ENCODE measurements around the gene LY6G6C.

Gene LY6G6C

DNA sequence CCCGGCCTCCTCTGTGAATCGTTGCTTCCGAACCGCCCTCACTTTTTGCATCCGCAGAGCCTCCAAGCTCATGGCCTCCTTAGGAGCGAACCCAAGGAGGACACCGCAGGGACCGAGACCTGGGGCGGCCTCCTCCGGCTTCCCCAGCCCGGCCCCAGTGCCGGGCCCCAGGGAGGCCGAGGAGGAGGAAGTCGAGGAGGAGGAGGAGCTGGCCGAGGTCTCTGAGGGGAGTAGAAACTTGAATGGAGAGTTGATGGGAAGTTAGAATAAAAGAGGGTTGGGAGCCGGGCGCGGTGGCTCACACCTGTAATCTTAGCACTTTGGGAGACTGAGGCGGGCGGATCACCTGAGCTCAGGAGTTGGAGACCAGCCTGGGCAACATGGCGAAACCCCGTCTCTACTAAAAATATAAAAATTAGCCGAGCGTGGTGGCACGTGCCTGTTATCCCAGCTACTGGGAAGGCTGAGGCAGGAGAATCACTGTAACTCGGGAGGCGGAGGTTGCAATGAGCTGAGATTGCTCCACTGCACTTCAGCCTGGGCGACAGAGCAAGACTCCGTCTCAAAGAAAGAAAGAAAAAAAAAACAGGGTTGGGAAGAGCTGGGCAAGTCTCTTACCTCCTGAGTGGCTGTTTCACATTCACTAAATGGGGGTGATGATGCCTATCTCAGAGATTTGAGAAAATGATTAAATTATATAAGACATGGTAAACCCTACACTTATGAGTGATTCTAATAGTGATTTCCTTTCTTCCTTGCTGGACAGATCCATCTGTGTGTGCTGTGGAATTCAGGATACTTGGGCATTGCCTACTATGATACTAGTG is 19.1 kb upstream of the LY6G6C start:
- no peak for DNase-seq

DNA sequence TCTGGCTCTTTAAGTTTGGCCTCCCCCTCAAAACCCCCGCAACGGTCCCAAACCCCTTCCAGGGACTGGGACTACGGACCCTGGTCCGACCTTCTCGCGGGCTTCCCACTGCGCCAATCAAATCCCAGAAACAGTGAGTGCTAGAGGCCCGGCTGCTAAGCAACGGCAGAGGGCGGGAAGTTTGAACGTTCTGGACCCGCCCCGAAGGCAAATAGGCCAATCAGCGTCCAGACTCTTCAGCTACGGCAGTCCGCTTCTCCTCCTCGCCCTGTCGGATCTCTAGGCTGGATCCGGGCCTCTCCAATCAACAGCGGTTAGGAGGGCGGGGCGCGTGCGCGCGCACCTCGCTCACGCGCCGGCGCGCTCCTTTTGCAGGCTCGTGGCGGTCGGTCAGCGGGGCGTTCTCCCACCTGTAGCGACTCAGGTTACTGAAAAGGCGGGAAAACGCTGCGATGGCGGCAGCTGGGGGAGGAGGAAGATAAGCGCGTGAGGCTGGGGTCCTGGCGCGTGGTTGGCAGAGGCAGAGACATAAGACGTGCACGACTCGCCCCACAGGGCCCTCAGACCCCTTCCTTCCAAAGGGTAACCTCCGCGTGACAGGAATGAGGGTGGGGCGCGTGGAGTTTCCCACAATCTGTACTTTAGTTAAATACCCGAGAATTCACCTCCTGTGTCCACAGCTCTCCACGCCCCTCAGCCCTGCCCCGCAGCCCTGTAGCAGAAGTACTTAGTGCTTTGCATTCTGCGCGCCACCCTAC is 18.3 kb upstream of the LY6G6C start, which contains the start of gene MSH5:
MSH5 (plus strand) TSS at position 367 of the 758 bp plus-strand sequence. CDS start 462 bp downstream, outside the sequence.
- DNase-seq: peak; percentile 98

DNA sequence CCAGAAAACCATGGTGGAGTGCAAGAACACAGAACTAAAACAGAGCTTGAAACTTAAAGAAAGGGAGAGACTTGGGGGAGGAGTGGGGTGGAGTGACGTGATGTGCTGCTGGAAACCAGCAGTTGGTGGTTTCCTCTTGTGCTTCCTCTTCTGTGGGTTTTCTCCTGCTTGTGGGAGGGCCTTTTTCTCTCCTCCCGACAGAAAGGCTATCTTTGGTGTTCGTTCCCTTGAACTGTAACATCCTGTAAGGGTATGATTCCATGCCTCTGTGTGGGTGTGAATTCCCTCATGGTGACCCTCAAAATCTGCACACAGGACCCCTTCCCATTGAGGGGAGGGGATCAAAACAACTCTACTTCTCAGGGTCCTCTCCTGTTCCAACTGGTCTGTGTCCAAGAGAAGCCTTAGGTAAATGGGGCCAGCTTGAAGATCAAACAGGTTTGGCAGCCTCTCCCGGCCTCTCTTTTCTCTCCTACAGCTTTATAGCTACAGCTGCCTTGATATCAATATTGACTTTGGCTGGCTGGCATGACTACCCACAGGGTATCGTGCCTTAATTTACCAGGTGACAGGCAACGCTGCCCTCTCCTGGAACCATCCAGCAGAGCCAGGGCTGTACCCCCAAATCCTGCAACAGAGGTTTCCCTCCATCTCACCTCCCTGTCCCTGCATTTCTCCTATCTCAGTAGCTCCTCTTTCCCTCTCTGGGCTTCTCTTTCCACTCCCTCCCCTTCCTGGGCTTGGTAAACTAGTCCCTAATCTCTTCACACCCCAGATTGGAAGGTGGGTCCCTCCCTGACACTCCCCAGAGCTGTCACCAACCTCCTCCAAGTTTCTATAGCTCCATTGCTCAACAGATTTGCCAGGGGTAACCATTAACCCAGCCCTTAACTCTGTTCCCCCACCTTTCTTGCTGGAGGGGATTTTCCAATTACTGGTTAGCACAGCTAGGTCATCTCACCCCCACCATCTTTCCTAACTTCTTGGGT is 16.7 kb upstream of the LY6G6C start:
- DNase-seq: no peak

DNA sequence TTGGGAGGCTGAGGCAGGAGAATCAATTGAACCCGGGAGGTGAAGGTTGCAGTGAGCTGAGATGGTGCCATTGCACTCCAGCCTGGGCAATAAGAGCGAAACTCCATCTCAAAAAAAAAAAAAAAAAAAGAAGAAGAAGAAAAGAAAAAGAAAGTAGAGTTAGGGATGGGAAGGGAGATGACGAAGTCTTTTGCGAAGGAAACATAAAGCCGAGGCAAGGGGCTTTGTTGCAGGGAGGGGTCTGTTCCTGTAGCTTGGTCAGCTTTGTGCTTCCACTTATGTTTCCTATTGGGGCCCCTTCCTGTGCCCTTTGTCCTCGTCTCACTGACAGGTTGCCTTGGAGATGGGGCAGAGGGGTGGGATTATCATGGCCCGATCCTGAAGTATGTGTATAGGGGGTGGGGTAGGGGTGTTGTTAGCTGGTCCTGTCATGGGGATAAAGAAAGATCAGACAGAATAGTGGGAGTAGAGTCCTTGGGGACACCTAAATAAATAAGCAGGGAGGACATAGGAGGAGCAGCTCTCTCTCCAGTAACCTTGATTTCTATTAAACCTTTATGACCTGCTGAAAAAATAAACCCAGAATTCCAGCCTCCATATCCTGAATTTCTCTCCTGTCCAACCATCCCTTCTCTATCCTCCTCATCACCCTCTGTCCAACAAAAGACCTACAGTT is 15.9 kb upstream of the LY6G6C start:
- DNase-seq: no peak

DNA sequence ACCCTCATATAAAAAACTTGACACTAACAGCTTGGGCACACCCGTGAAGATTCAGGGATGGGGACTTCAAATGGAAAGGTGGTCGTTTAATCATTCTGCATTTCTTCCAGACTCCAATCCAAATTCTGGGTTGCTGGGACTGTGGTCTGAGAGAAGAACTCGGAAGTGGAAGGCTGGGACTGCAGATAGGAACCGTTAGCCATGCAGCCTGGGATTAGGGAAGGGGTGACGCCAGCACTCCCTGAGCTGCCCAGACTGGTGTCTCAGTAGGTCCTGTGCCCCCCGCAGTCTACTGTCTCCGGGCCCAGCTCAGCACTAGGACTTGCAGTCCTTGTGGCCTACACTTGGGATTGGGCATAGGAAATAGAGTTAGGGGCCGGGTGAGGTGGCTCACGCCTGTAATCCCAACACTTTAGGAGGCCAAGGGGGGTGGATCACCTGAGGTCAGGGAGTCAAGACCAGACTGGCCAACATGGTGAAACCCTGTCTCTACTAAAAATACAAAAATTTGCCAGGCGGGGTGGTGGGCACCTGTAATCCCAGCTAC is 15.3 kb upstream of the LY6G6C start:
- DNase-seq: no peak

DNA sequence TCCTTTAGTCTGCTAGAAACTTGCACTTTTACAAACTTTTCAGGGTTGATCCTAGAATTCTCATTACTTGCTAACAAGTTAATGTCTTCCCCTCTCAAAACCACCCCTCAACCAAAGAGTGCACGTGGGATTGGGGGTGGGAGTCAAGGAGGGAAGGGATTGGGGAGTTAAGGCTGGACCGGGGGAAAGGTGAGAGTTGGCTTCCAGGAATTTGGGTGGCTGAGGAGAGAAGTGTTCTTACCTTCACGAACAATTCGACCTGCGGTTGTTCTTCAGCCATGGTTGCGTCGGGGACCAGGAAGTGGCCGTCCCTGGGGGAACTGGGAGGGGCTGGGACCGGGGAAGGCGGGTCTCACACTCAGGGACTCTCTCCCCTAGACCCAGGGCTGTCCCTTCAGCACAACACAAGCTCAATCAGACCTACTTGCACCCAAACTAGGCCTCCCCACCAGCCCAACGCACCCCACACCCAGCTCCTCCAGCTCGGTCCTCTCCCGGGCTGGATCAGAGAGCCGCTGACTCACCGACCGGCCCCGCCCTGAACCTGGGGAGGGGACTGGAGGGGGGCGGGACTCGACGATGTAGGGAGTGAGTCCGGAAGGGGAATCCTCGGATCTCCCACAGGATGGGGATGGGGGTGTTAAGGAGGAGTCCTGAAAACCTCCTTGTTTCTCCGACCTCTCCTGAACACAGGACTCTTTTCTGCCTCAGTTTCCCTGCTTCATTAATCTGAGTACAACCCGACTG is 14.6 kb upstream of the LY6G6C start, which contains the start of gene CLIC1:
CLIC1 (minus strand) TSS at position 510 of the 747 bp plus-strand sequence; CDS start at position 280, 230 bp downstream.
- DNase-seq: peak; percentile 70

DNA sequence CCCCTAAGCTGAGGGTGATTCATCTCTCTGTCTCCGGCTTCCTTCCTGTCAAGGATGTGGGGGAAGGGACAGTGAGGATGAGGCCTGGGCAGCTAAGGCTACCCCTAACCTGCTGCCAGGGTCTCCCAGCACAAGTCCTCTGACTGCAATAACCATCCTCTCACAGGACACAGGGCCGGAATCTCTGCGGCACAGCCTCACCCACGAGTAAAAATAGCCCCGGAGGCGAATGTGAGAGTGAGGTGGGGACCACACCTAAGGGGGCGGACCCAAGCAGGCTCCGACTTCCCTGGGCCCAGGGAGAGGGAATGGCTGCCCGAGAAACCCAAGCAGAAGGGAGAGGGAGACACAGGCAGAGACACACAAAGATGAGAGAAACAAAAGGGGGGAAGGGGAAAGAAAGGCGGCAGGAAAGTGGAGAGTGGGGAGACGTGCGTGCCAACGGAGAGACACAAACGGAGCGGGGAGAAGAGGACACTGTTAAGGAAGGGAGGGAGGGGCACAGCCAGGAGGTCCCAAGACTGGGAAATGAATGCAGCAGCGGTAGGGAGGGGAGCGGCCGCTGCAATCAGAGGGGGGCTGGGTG is 13.4 kb upstream of the LY6G6C start:
- DNase-seq: no peak

DNA sequence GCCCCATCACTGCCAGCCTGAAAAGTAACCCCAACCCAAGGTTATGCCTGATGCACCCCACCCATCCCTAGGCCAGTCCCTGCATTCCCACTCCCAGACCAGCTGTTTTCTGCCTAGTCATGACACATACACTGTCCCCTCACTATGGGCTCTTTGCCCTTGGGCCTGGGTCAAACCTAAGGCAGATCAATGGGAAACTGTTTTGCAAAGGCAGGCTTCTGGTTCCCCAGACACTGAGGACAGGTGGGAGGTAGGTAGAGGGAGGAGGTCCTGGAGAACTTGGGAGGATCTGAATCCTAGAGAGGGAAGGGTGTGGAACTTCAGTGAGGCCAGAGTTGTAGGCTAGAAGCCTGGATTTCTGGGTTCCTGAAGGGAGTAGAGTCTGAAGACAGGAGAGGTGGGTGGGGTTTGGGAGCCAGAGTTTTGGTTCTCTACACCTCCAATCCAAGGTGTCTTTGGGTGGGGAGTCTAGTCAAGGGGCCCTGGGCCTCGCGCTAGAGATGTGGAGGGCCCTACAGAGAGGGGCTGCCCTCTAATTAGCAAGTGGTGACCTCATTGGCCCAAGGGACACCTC is 12.8 kb upstream of the LY6G6C start:
- DNase-seq: no peak

DNA sequence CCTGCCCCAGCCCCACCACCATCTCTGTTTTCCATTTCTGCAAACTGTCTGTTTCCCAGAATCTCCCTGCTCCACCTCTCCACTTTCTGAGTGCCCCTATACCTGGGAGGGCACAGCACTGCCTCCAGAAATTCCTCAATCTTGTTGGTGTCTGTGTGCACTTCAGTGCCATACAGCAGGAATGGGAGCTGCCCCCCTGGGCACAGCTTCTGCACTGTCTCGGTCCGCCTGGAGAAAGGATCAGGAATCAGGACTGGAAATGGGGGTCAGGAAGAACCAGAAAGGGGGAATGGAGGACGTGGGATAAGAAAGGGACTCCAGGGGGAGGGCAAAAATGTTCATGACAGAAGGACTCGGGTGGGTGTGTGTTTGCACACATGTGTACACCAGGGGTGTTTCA is 12.2 kb upstream of the LY6G6C start:
- no peak for DNase-seq

DNA sequence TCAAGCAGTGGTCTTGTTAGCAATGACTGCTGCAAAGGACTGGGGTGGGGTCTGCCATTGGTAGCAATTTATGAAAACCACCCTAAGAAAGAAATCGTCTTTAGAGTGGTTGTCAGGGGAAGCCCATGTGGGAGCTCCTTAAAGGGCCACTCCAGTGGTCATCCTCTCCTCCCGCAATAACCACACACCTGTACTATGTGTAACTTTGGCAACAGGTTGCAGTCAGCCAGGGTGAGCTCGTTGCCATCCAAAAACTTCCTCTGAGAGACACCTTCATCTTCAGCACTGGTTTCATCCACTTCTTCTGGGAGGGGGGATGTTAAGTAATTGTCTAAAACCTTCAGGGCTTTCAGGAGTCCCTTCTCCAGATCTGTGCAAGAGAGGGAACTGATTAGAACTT is 10.5 kb upstream of the LY6G6C start:
- no peak for DNase-seq

DNA sequence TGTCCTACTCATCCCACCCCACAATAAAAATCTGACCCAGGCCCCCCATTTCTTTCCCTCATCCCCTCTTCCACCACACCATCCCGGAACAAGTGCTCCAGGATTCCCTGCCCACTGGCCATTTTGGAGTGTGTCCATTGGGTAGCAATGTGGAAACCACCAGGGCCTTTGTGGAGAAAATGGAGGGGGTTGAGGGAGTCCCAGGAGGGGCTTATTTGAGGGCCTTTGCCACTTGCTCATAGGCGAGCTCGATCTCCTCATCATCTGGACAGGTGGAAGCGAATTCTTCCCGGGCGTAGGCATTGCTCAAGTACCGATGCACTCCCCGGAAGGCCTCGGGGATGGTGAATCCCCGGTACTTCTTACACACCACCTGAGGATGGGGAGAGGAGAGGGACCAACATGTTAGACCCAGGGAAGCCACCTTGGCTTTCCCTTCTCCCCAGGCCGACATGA is 9.1 kb upstream of the LY6G6C start:
- DNase-seq: no peak

DNA sequence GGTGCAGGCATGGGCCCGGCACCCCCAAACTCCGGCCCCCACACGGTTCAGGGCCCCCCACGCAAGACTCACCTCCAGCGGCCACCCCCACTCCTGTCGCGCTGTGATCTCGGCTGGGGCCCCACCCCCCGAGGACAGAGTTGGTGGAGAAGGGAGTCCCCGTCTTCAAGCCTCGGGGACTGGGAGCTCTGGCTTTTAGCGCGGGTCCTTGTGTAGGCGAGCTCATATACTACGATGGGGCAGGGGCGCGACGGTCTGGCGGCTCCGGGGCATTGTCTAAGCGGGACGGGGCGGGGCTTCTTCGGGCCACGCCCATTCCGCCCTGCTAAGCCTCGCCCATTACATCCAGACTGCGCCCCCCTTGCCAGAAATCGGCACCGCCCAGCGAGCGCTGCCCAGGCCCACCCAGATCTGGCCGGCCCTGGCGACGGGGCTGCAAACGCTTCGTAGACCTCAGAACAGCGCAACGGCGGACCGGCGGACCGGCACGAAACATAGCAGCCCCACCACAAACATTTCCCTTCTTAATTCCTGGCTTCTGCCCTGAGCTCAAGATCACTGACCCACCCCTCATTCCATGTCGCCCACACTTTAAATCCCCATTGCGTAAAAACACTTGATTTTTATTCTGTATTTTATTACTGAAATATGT is 8.6 kb upstream of the LY6G6C start:
- DNase-seq: peak; percentile 70

DNA sequence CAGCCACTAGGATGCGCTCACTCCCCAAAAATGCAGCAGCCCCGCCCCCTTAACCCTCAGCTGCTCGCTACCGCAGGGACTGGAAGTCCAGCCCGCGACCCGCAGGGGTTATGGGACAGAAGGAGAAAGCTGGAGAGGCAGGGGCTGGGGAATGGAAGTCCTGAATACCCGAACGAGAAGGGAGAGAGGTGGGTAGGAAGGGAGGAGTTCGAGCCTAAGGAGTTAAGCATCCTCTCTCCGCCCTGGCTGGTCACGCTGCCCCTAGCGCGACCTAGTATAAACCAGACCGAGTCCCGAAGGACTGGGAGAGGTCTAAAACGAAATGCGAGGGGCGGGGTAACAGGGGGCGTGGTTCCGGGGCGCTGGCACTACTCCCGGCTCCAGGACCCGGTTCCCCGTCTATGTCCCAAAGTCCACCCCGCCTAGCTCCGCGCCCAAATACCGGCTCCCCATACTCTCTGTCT is 8.0 kb upstream of the LY6G6C start:
- peak; percentile 82 for DNase-seq

DNA sequence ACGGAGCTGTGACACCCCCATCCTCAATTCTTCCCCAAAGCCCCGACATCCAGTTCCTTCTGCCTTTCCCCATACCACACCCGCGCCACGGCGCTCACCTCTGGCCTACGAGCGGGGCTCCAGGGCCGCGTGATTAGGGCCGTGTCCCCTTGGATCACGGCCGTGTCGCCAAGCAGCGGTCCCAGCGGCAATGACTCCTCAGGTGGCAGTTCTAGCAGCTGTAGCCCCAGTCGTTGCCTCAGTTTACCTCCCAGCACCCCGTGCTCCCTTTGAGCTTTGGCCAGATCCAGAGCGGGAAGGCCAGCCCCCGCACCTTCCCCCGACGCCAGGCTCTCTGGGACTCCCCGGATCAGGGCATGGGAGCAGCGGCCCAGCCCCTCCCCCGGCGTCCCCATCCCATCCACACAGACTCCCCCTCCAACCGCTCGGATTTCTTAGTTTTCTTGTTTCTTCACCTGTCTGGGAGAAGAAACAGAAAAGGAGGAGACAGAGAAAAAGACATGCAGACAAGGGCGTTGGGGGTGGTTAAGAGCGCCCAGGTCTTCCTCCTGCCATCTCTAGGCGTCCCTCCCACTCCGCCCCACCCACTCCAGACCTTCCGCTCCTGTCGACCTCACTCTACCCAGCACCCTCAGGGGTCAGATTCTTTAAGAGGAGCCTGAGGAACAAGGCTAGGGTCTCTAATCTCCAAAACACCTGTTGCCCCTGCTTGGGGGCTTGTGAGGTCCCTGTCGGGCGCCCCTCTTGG is 7.4 kb upstream of the LY6G6C start, which contains the start of gene DDAH2:
DDAH2 (minus strand) TSS at position 533 of the 748 bp plus-strand sequence; CDS start at position 395, 138 bp downstream.
- no peak for DNase-seq

DNA sequence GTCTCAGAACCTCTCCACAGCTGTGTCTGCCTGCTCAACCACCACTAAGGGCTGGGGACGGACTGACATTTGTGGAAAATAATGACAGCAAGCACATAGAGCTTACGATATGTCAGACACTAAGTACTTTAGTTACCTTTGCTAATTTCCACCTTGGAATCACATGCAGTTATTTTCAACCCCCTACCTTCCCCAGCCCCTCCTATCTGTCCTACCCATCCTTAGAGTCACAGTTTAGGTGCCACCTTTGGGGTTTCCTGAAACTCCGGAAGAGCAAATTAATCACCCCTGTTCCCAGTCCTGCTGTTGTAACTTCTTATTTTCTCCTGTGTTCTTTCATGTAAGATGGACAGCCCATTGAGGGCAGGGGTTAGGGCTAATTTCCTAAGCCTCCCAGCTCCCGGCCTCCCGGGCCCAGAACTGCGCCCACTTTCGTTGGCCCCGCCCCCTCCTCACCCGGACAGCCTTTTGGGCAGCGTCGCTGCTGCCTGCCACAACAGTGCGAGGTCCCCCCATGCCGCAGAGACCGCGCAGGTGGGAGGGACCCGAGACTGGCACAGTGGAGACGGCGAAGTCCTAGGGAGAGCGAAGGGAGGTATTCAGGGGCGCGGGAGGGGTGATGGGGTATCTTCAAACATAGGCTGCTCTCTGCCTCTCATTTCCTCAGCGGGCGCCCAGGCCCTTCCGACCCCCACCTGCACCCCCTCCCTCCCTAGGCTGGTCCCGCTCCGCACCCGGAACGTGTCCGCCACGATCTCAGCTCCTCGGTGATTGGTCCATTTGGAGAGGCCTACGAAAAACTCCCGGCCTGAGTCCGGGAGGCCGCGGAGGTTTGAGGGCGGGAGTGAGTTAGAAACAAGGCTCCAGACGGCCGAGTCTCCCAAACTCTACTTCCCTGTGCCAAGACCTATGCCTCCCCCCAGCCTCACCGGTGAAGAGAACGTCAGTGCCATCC is 6.4 kb upstream of the LY6G6C start:
- no peak for DNase-seq

DNA sequence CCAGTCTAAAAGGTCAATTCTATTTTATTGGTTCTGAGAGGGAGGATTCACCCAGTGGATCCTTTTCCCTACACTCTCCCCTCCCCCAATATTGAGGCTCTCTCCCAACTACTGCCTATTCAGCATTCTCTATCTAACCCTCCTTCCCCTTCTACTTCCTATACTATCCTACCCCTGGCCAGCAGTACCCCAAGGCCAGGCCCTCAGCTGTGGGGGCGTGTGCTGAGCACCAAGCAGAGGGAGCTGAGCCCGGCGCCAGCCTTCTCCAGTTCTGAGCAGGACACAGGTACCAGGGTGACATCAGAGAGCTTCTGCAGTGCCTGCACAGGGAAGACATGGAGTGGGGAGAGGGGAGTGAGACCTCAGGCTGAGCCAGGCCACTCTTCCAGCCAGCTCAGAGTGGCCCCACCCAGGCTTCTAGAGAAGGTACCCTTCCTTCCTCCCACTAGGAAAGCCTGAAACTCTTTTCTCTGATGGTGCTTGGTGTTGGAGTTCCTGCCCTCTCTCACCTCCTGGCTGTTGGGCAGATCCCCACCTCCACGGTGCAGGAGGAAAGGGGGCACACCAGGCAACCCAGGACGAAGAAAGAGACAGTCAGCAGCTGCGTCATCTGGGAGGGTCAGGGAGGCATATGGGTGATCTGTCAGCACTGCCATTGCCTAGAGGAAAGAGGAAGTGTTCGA is 5.6 kb upstream of the LY6G6C start:
- DNase-seq: no peak
